ENCODE measurements around the gene EID1.

DNA sequence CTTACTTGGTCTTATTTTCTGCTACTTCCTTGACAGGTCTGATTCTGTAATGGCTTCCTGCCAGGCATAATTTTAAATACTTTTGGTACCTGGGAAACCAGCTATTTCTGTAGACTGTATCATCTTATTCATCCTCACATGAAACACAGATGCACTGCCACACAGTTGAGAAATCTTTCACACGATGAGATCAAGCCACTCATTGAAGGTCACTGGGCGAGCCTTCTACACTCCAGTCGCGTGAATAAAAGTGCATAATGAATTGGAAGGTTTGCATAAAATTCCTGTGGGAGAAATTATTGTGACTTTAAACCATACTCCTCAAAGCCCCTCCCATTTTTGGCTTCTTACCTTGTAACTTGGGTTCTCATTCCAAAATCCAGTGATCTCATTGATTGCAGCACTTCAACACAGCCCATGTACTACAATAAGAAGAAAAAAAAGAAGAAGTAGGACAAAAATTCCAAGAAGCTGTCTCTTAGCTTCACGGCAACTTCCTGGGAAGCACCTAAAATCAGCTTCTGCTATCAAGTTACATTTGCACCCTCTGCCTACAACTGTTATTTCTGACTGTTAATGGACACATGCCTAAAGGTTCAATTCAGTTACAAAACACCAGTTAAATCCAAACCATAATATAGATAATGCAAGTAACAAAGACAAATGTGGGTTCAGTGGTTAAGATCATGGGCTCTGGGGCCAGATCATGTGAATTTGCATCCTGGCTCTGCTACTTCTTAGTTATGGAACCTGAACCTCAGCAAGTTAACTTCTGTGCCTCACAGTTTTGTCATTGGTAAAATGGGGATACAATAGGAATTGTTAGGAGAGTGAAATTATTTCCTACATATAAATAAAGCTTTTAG, 46.8 kb downstream of the EID1 start:
- TF ChIP-seq SP1 (IDR thresholded peaks at IDR 0.05) (no peak), BHLHE40 (IDR thresholded peaks at IDR 0.05; ENCODE audit: borderline replicate concordance) (no peak), ELF4 (IDR thresholded peaks at IDR 0.05) (no peak), HDGF (IDR thresholded peaks at IDR 0.05; ENCODE audit: borderline replicate concordance) (no peak)
